T-cell (primary cell): ENCODE data around the gene RTN4R. TPM values are rescaled to one million over a fixed set of nuclear protein-coding genes. Genes with fewer than 3 reads are reported as not detected.
"Not testable (repeated sequence)": the region's sequence is repeated elsewhere in the genome, so short reads cannot be mapped to it uniquely, and the experiment has no call there.

Source experiments
- ATAC-seq, 4 experiments: fragments of 200-7000 bp in 3 of 4; fragments of 150-1000 bp in 1 of 4; cut with Tn5 transposase; replicated peaks in 1 of 4; 1 replicate in 3 of 4; 2 replicates in 1 of 4; pipeline ENCODE4 v1.10.0; 2021; ENCODE audit warnings: moderate library complexity in 3 of 4, mild to moderate bottlenecking in 2 of 4, moderate number of reproducible peaks in 1 of 4
- CTCF ChIA-PET, 2 donors: fragments of 300-600 bp; sonication (Branson Sonifier 250); formaldehyde crosslinking; loops; one replicate each; lab custom pipeline; 2022; ENCODE audit warnings: antibody characterized with exemption in 2 of 2; lab: Charles Lee
- POLR2A ChIA-PET, 2 donors: fragments of 300-600 bp; sonication (Branson Sonifier 250); formaldehyde crosslinking; loops; one replicate each; lab custom pipeline; 2022; ENCODE audit warnings: antibody characterized with exemption in 2 of 2; lab: Charles Lee
- DNase-seq, 35 experiments: peaks; one replicate each; pipeline versions ENCODE4 v3.0.0 to v3.0.0-alpha.2; 2013 to 2023
- H3K27ac ChIP-seq: one replicate; pipeline ENCODE4 v1.5.1; 2013; ENCODE audit warnings: low read length
- H3K27me3 ChIP-seq, 2 experiments: replicated peaks in 1 of 2; 1 replicate in 1 of 2; 2 replicates in 1 of 2; pipeline versions ENCODE4 v1.6.1 to v1.7.0; 2013; ENCODE audit warnings: low read length in 1 of 2, mixed read lengths in 1 of 2; ENCODE audit not compliant: control insufficient read depth in 2 of 2, insufficient read depth in 2 of 2; ENCODE audit errors: extremely low read depth in 1 of 2
- H3K36me3 ChIP-seq, 2 donors: 1 replicate in 1 of 2; 2 replicates in 1 of 2; pipeline versions ENCODE4 v1.6.1 to v1.7.0; 2013; ENCODE audit warnings: low read length in 1 of 2; ENCODE audit not compliant: control insufficient read depth in 2 of 2, insufficient read depth in 1 of 2; ENCODE audit errors: extremely low read depth in 1 of 2
- H3K4me1 ChIP-seq, 2 experiments: 1 replicate in 1 of 2; 2 replicates in 1 of 2; pipeline versions ENCODE4 v1.6.1 to v1.7.0; 2013; ENCODE audit warnings: low read length in 2 of 2, mixed read lengths in 1 of 2; ENCODE audit not compliant: insufficient read depth in 2 of 2, control insufficient read depth in 1 of 2; ENCODE audit errors: extremely low read depth in 1 of 2
- H3K4me3 ChIP-seq, 2 donors: 1 replicate in 1 of 2; 2 replicates in 1 of 2; pipeline versions ENCODE4 v1.5.1 to v1.7.0; 2013; ENCODE audit warnings: mild to moderate bottlenecking in 2 of 2, low read length in 1 of 2, moderate library complexity in 1 of 2; ENCODE audit not compliant: control insufficient read depth in 1 of 2; ENCODE audit errors: extremely low read depth in 1 of 2
- H3K9me3 ChIP-seq: 2 replicates; pipeline ENCODE4 v1.7.0; 2013
- H3K27ac Mint-ChIP-seq, 2 donors: one replicate each; pipeline ENCODE4 v1.8.0; 2020 to 2021; ENCODE audit warnings: mild to moderate bottlenecking in 2 of 2, mixed read lengths in 2 of 2
- H3K27me3 Mint-ChIP-seq, 2 donors: one replicate each; pipeline ENCODE4 v1.8.0; 2021 to 2022; ENCODE audit warnings: mixed read lengths in 2 of 2
- H3K36me3 Mint-ChIP-seq: one replicate; pipeline ENCODE4 v1.8.0; 2021; ENCODE audit warnings: mixed read lengths
- H3K4me1 Mint-ChIP-seq, 3 donors: one replicate each; pipeline ENCODE4 v1.8.0; 2020 to 2022; ENCODE audit warnings: mixed read lengths in 3 of 3, mild to moderate bottlenecking in 1 of 3
- H3K4me3 Mint-ChIP-seq, 3 donors: one replicate each; pipeline ENCODE4 v1.8.0; 2020 to 2022; ENCODE audit warnings: mild to moderate bottlenecking in 3 of 3, mixed read lengths in 3 of 3, moderate library complexity in 3 of 3
- H3K9me3 Mint-ChIP-seq, 3 donors: one replicate each; pipeline ENCODE4 v1.8.0; 2020 to 2022; ENCODE audit warnings: mixed read lengths in 3 of 3
- WGBS: methylation state at CpG from one replicate; pipeline ENCODE4 v1.1.5; 2013; ENCODE audit warnings: missing lambda C conversion rate; ENCODE audit not compliant: insufficient coverage; 5-methylcytosine and 5-hydroxymethylcytosine counted together
- total RNA-seq, 35 experiments: library from RNA in 6 of 35; stranded (reverse) in 6 of 35; fragments of 120-200 nt in 1 of 35; gene quantifications; one replicate each; pipeline versions ENCODE4 v1.2.1 to v1.2.4 and lab custom pipeline; 2013 to 2026

Gene RTN4R
- total RNA-seq, 5 donors from 2014 or later (not counting 1 experiment from before 2014, with no cell fraction given), result 0.33 to 4.1 (median 2.5) TPM

DNA sequence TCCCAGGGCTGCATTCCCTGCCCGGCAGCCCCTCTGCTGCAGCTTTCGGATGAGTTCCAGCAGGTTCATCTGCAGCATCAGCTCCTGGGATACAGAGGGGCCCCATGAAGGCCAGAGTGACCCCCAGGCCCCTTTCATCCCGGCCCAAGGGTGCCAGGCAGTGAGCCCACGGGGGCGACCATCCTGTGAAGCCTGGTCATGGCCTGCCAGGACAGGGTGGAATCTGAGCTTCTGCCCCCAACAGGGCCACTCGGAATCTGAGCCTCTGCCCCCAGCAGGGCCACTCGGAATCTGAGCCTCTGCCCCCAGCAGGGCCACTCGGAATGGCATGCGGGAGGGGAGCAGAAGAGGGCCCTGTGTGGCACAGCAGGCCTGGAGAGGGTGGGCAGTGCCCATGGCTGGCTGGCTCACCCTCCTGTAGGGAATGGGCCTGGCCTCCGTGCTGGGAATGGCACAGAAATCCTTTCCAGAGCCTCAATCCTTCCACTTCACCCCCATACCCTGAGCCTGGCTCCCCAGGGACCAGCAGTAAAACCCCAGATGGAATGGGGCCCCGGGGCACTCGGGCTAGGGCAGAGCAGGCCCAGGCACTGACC lies 46.7 kb upstream of the RTN4R start:
- 97% methylated on average over 9 of the region's 12 CpGs for WGBS
- H3K27me3 ChIP-seq, H3K27ac ChIP-seq, ATAC-seq, H3K27me3 Mint-ChIP-seq, POLR2A ChIA-PET, CTCF ChIA-PET, H3K4me3 Mint-ChIP-seq, H3K9me3 Mint-ChIP-seq, H3K9me3 ChIP-seq, H3K4me3 ChIP-seq, H3K27ac Mint-ChIP-seq, H3K36me3 Mint-ChIP-seq: not testable (repeated sequence)
- DNase-seq, result peak in 1 of 35 experiments; percentile 0
- peaks cover 19 to 29% (median 27%) of the 10 kb centered on the region in 3 donors for H3K4me1 Mint-ChIP-seq
- Histone ChIP-seq H3K4me1 (peaks cover 5 to 36% of the 10 kb centered on the region in 2 experiments), H3K36me3 (peaks cover 0 to 11% of the 10 kb centered on the region in 2 donors)

DNA sequence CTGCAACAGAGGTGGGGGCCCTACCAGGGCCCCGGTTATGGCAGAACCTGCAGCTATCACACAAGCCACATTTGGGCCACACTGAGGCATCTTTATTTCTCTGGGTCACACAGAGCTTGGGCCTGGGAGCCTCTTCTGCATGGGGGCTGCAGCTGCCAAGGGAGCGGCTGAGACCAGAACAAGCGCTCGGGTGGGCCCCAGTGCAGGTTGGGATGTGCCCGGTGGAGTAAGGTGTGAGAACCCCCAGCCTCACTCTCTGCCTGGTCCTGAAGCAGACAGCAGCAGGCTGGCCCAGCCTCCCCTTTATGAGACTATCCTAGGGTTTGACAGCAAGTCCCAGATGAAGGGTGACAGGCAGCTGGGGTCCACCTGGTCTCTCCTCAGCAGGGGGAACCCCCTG lies 46.1 kb upstream of the RTN4R start:
- H3K27ac ChIP-seq, CTCF ChIA-PET, H3K27me3 Mint-ChIP-seq, H3K4me3 ChIP-seq, H3K9me3 Mint-ChIP-seq, POLR2A ChIA-PET, H3K4me3 Mint-ChIP-seq, H3K9me3 ChIP-seq, H3K27ac Mint-ChIP-seq, ATAC-seq, H3K27me3 ChIP-seq, H3K36me3 Mint-ChIP-seq: not testable (repeated sequence)
- peak in 1 of 35 experiments; percentile 0 for DNase-seq
- H3K36me3 ChIP-seq, result peaks cover 0 to 11% of the 10 kb centered on the region in 2 donors
- H3K4me1 Mint-ChIP-seq, result peaks cover 19 to 26% (median 26%) of the 10 kb centered on the region in 3 donors
- no CpG with 5 or more reads among the region's 5 CpGs for WGBS
- peaks cover 5 to 33% of the 10 kb centered on the region in 2 experiments for H3K4me1 ChIP-seq

GRCh38 chr22:20313306-20314077 lies 45.4 kb upstream of the RTN4R start:
- H3K9me3 ChIP-seq, H3K27me3 Mint-ChIP-seq, H3K27ac ChIP-seq, H3K27me3 ChIP-seq, POLR2A ChIA-PET, H3K36me3 Mint-ChIP-seq, H3K9me3 Mint-ChIP-seq, H3K4me3 ChIP-seq, H3K4me3 Mint-ChIP-seq, ATAC-seq, CTCF ChIA-PET, H3K27ac Mint-ChIP-seq: not testable (repeated sequence)
- peaks cover 0 to 11% of the 10 kb centered on the region in 2 donors for H3K36me3 ChIP-seq
- H3K4me1 ChIP-seq, result peaks cover 2 to 26% of the 10 kb centered on the region in 2 experiments
- H3K4me1 Mint-ChIP-seq, result peaks cover 17 to 19% (median 18%) of the 10 kb centered on the region in 3 donors
- DNase-seq, result peak in 1 of 35 experiments; percentile 7
- 100% methylated on average over 2 of the region's 11 CpGs for WGBS

DNA sequence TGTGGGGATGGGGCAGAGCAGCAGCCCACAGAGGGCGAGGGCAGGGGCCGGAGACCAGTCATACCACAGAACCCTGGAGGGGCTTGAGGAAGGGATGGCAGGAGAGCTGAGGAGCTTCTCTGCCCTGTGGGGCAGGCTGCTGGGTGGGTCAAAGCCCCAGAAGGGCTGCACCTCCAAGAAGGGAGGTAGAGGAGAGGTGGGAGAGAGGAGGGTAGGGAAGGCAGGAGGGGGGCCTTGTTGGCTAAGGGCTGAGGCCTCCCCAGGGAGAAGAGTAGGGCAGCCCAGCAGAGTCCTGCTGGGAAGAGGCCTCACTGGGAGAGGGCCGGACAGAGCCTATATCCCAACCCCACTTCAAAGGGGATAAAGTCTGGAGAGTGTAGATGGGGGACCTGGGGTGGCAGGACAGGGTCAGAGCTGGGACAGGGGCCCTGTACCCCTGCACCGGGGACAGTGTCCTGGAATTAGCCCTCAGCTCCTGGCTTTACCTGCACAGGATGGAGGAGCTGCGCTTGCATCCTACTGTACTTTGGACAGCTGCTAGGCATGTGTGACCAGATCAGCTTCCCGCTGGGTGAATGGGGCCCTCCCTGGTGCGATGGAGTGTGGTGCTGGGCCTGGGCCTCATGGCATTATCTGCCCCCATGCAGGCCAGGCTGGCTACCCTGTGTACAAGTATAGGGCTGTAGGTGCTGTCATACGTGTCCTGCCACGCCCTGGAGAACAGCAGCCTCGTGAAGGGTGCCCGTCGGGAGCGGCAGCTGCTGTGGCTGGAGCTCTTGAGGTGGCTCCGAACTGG lies 44.5 kb upstream of the RTN4R start:
- no peak overlapping the region for H3K27ac Mint-ChIP-seq
- H3K4me3 Mint-ChIP-seq, result no peak overlapping the region
- H3K36me3 Mint-ChIP-seq, result no peaks in the 10 kb centered on the region
- Histone ChIP-seq H3K4me3 (no peak overlapping the region), H3K36me3 (peaks cover 0 to 11% of the 10 kb centered on the region in 2 donors), H3K27me3 (no peaks in the 10 kb centered on the region), H3K27ac (no peak overlapping the region), H3K4me1 (peaks cover 2 to 19% of the 10 kb centered on the region in 2 experiments), H3K9me3 (no peaks in the 10 kb centered on the region)
- ChIA-PET CTCF (no interaction called here), POLR2A (no interaction called here)
- no peak for ATAC-seq
- peaks cover 8 to 10% (median 9%) of the 10 kb centered on the region in 3 donors for H3K4me1 Mint-ChIP-seq
- 83% methylated on average over 9 of the region's 14 CpGs for WGBS
- H3K9me3 Mint-ChIP-seq, result no peaks in the 10 kb centered on the region
- no peaks in the 10 kb centered on the region for H3K27me3 Mint-ChIP-seq
- DNase-seq, result peak in 2 of 35 experiments; percentile 10 to 20

DNA sequence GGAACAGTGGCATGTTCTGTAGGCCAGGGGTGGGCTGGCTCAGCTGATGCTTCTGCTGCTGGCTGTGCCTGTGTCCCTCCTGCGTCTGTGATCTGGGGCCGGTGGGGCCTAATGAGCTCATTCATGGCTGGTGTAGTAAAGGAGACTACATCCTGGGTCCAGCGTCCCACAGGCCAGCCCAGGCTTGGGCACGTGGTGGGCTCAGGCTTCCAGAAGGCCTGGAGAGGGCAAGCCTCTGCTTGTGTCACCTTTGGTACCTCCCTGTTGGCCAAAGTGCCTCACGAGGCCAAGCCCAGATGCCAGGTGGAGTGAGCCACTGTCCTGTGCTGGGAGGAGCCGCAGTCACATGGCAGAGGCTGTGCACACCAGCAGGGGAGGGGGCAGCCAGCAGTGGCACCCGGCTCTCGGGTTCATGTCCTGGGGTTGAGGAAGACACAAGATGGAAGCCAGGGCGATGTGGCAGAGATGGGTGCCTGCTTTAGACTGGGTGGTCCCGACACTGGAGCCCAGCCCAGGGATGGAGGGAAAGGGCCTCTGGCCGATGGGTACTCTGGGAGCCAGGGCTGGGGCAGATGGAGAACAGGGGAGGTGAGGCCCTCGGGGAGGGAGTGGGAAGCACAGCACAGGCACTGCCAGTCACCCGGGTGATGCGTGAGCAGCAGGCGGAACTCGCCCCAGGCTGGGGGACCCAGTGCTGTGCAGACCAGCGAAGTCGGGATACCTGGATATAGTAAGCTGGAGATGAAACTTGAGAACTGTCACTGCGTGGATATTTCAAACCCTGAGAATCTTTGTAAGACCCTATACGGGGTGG lies 43.3 kb upstream of the RTN4R start:
- peaks cover 0 to 11% of the 10 kb centered on the region in 2 donors for H3K36me3 ChIP-seq
- H3K4me1 Mint-ChIP-seq, ATAC-seq, H3K27me3 ChIP-seq, POLR2A ChIA-PET, CTCF ChIA-PET, H3K27ac Mint-ChIP-seq, H3K4me1 ChIP-seq, H3K36me3 Mint-ChIP-seq, H3K27ac ChIP-seq, H3K9me3 Mint-ChIP-seq, H3K9me3 ChIP-seq, H3K27me3 Mint-ChIP-seq, H3K4me3 Mint-ChIP-seq, H3K4me3 ChIP-seq: not testable (repeated sequence)
- peak in 1 of 35 experiments; percentile 21 for DNase-seq
- WGBS, result 97% methylated on average over 9 of the region's 20 CpGs

- POLR2A ChIA-PET, CTCF ChIA-PET, DNase-seq: not testable (repeated sequence)
These were observed 42.7 kb upstream of the RTN4R start for GRCh38 chr22:20310773-20311172.

More at GRCh38 chr22:20310773-20311172, 42.7 kb upstream of the RTN4R start:
- not testable (repeated sequence) for H3K4me1 ChIP-seq, H3K4me3 ChIP-seq, H3K27me3 Mint-ChIP-seq, H3K4me1 Mint-ChIP-seq, H3K36me3 Mint-ChIP-seq, H3K27ac ChIP-seq, H3K4me3 Mint-ChIP-seq, H3K36me3 ChIP-seq, H3K27ac Mint-ChIP-seq, H3K27me3 ChIP-seq, H3K9me3 Mint-ChIP-seq, H3K9me3 ChIP-seq, ATAC-seq
- WGBS, result 92% methylated on average over 5 of the region's 6 CpGs
